Measurements from ENCODE around the gene BRF1. TPM values are rescaled to one million over a fixed set of nuclear protein-coding genes. Genes with fewer than 3 reads are reported as not detected.
"Not testable (repeated sequence)": the region's sequence is repeated elsewhere in the genome, so short reads cannot be mapped to it uniquely, and the experiment has no call there.

Gene BRF1
- total RNA-seq, 4 donors from 2014 or later = 44.5 to 99.6 (median 56.2) TPM

DNA sequence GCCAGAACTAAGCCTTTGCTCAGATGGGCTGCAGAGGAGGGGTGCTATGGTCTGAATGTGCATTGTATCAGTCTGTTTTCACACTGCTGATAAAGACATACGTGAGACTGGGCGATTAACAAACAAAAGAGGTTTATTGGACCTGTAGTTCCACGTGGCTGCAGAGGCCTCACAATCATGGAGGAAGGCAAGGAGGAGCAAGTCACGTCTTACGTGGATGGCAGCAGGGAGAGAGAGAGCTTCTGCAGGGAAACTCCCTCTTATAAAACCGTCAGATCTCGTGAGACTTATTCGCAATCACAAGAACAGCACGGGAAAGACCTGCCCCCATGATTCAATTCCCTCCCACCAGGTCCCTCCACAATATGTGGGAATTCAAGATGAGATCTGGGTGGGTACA lies 3.8 kb upstream of the BRF1 start:
- intact Hi-C loops (cut with DNase I) = no loop called here
- no peaks in the 10 kb centered on the region for H3K27me3 ChIP-seq
- no peaks in the 10 kb centered on the region for H3K36me3 ChIP-seq
- peaks cover 4 to 6% of the 10 kb centered on the region in 2 donors for H3K4me1 ChIP-seq
- DNase-seq = no peak
- no peak overlapping the region for H3K4me3 ChIP-seq (replicated peaks in 1 of 3)
- H3K9me3 ChIP-seq = no peaks in the 10 kb centered on the region
- TF ChIP-seq, protein P1, sequence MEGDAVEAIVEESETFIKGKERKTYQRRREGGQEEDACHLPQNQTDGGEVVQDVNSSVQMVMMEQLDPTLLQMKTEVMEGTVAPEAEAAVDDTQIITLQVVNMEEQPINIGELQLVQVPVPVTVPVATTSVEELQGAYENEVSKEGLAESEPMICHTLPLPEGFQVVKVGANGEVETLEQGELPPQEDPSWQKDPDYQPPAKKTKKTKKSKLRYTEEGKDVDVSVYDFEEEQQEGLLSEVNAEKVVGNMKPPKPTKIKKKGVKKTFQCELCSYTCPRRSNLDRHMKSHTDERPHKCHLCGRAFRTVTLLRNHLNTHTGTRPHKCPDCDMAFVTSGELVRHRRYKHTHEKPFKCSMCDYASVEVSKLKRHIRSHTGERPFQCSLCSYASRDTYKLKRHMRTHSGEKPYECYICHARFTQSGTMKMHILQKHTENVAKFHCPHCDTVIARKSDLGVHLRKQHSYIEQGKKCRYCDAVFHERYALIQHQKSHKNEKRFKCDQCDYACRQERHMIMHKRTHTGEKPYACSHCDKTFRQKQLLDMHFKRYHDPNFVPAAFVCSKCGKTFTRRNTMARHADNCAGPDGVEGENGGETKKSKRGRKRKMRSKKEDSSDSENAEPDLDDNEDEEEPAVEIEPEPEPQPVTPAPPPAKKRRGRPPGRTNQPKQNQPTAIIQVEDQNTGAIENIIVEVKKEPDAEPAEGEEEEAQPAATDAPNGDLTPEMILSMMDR (IDR thresholded peaks at IDR 0.05) = no peak
- TF ChIP-seq POLR2A (IDR thresholded peaks at IDR 0.05) = no peak
- 89 to 90% methylated on average over 9 of the region's 9 CpGs for WGBS, 2 donors
- no peak overlapping the region for H3K27ac ChIP-seq

DNA sequence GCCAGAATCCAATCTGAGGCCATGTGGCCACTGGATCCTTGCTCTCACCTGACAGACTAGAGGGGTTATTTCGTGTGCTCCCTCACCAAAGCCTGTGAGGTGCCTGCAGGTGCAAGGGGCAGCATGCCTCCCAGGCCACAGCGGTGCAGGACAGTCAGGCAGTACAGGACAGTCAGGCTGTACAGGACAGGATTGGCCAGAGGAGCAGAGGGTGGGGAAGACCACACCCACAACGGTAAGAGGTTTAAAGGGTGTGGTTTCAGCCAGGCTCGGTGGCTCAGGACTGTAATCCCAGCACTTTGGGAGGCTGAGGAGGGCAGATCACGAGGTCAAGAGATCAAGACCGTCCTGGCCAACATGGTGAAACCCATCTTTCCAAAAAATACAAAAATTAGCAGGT lies 3.1 kb upstream of the BRF1 start:
- intact Hi-C loops (cut with DNase I) = no loop called here
- 79 to 80% methylated on average over 6 of the region's 6 CpGs for WGBS, 2 donors
- Histone ChIP-seq H3K36me3 (no peaks in the 10 kb centered on the region), H3K4me1 (peaks cover 7 to 10% of the 10 kb centered on the region in 2 donors), H3K9me3 (no peaks in the 10 kb centered on the region), H3K27me3 (no peaks in the 10 kb centered on the region), H3K4me3 (replicated peaks in 1 of 3) (no peak overlapping the region), H3K27ac (no peak overlapping the region)
- TF ChIP-seq POLR2A (IDR thresholded peaks at IDR 0.05) = no peak
- TF ChIP-seq, protein P1 (IDR thresholded peaks at IDR 0.05) = no peak
- DNase-seq = no peak

DNA sequence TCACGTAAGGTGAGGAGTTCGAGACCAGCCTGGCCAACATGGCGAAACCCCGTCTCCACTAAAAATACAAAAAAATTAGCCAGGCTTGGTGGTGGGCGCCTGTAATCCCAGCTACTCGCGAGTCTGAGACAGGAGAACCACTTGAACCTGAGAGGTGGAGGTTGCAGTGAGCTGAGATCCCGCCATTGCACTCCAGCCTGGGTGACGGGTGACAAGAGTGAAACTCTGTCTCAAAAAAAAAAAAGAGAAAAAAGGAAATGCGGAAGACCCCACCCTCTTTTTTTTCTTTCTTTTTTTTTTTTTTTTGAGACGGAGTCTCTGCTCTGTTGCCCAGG lies 1.1 kb upstream of the BRF1 start:
- H3K4me1 ChIP-seq = peaks cover 7 to 11% of the 10 kb centered on the region in 2 donors

DNA sequence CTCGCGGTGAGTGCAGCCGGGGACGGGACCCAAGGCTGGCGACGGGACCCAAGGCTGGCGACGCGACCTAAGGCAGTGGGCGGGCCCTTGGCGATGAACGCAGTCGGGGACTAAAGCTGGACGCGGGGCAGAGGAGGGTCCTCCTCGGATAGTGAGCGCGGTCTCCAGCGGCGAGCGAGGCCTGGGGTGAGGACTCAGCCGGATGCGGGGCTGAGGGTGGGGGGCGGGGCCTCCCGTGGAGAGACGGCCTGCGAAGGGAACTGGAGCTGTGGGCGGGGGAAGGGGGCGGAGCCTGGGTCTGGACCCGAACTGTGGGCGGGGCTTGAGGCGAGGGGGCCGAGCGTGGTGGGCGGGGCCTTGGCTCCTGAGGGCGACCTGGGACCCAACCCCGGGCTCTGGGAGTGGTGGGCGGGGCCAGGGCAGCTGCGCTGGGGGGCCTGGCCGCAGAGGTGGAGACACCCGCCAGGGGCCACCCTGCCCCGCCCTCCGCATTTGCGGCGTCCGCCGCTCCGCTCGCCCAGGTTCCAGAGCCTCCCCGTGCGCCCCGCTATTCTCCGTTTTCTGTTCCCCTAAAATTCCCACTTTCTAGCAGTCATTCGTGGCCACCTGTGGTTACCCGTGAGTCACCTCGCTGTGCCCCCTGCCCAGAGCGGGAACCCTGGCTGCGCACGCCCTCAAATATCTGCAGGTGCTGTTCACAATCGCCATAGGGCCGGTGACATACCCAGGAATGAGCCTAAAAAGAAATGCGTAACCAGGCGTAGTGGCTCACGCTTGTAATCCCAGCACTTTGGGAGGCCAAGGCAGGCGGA lies 508 bp upstream of the BRF1 start:
- no peaks in the 10 kb centered on the region for H3K36me3 ChIP-seq
- DNase-seq = peak; percentile 99 to 100
- peaks cover 7 to 11% of the 10 kb centered on the region in 2 donors for H3K4me1 ChIP-seq
- peak in 1 of 2 donors; percentile 38 for TF ChIP-seq POLR2A (IDR thresholded peaks at IDR 0.05)
- TF ChIP-seq, protein P1 (IDR thresholded peaks at IDR 0.05) = no peak
- WGBS, 2 donors = 5 to 16% methylated on average over 14 to 19 of the region's 65 CpGs
- H3K4me3 ChIP-seq (replicated peaks in 1 of 3) = peak overlapping the region; percentile 61 to 73 (median 72)
- H3K9me3 ChIP-seq = no peaks in the 10 kb centered on the region
- intact Hi-C loops (cut with DNase I) = no loop called here
- H3K27me3 ChIP-seq = no peaks in the 10 kb centered on the region
- peak overlapping the region; percentile 81 to 96 (median 96) for H3K27ac ChIP-seq

More for the DNA sequence above, 1.1 kb upstream of the BRF1 start:
- H3K27me3 ChIP-seq; H3K36me3 ChIP-seq; DNase-seq; H3K9me3 ChIP-seq; intact Hi-C loops (cut with DNase I): not testable (repeated sequence)
- Histone ChIP-seq H3K27ac (peak overlapping the region in 2 of 3 donors; percentile 19 to 96), H3K4me3 (replicated peaks in 1 of 3) (peak overlapping the region in 1 of 3 donors; percentile 61)
- WGBS, 2 donors = 62 to 64% methylated on average over 7 to 11 of the region's 11 CpGs

DNA sequence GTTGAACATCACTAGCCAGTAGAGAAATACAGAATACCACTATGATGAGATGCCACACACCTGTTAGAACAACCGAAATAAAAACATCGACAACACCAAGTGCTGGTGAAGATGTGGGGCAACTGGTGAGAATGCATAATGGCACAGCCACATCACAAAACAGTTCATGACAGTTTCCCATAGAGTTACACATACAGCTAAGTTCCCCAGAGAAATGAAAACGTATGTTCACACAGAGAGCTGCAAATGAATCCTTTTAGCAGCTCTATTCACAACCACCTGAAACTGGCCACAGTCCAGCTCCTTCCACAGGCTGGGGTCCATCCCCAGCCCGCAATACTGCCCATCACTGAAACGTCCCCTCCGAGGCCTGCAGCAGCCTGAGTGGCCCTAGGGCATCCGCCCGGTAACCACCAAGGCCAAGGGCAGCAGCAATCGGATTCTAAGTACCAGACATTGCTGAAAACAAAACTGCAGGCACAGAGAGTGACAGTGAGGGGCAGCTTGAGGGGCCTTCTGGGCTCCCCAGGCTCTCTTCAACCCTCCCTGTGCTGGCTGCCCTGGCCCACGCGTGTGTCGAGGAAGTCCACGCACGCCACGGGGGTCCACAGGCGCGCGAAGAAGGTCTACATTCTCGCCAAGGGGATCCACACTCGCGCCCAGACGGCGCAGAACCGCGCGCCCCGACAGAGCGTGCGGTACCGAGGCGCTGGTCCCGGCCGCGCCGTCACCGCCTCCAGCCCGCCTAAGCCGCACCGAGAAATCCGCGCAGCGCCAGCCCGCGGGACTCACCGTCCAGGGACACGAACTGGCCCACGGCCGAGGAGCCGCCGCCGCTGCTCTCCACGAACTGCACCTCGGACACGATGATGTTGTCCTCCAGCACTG lies 903 bp downstream of the BRF1 start:
- peak; percentile 21 to 46 for DNase-seq
- Histone ChIP-seq H3K36me3 (no peaks in the 10 kb centered on the region), H3K27ac (peak overlapping the region; percentile 81 to 96 (median 96)), H3K4me3 (replicated peaks in 1 of 3) (peak overlapping the region; percentile 61 to 73 (median 72)), H3K9me3 (no peaks in the 10 kb centered on the region), H3K27me3 (no peaks in the 10 kb centered on the region), H3K4me1 (peaks cover 7 to 11% of the 10 kb centered on the region in 2 donors)
- 18 to 31% methylated on average over 9 to 19 of the region's 54 CpGs for WGBS, 2 donors
- TF ChIP-seq POLR2A (IDR thresholded peaks at IDR 0.05) = no peak
- intact Hi-C loops (cut with DNase I) = no loop called here

DNA sequence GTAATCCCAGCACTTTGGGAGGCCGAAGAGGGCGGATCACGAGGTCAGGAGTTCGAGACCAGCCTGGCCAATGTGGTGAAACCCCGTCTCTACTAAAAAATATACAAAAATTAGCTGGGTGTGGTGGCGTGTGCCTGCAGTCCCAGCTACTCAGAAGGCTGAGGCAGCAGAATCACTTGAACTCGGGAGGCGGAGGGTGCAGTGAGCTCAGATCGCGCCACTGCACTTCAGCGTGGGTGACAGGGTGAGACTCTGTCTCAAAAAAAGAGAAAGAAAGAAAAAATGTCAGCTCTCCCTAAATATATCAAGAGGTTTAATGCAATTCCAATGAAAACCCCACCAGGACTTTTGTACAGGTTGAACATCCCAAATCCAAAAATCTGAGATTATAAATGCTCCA lies 3.5 kb downstream of the BRF1 start:
- WGBS, 2 donors = 95 to 96% methylated on average over 11 of the region's 11 CpGs
- not testable (repeated sequence) for H3K4me3 ChIP-seq (replicated peaks in 1 of 3)
- H3K4me1 ChIP-seq = peaks cover 12 to 33% of the 10 kb centered on the region in 2 donors

More for the DNA sequence above, 3.5 kb downstream of the BRF1 start:
- H3K36me3 ChIP-seq; H3K9me3 ChIP-seq; H3K27me3 ChIP-seq; H3K27ac ChIP-seq; intact Hi-C loops (cut with DNase I); DNase-seq: not testable (repeated sequence)

Measured in thyroid gland (tissue), 4 donors.